KMS-11 (cell line): ENCODE measurements around the gene RPS6KA2.

Experiments used
- H2AFZ ChIP-seq: fragments of 200-600 bp; sonication (generic); 2 replicates; pipeline ENCODE4 v1.6.1; 2016; ENCODE audit warnings: antibody characterized with exemption, mixed run types, low read depth
- H3K27ac ChIP-seq: fragments of 200-600 bp; sonication (generic); 2 replicates; pipeline ENCODE4 v1.6.1; 2016; ENCODE audit warnings: mild to moderate bottlenecking, mixed run types
- H3K27me3 ChIP-seq: fragments of 200-600 bp; sonication (generic); 2 replicates; pipeline ENCODE4 v1.6.1; 2017; ENCODE audit warnings: mild to moderate bottlenecking, low read depth, mixed run types, moderate library complexity; ENCODE audit not compliant: insufficient read depth
- H3K36me3 ChIP-seq: fragments of 200-600 bp; sonication (generic); 2 replicates; pipeline ENCODE4 v1.6.1; 2017; ENCODE audit warnings: mild to moderate bottlenecking, mixed run types; ENCODE audit not compliant: insufficient read depth
- H3K4me1 ChIP-seq: fragments of 200-600 bp; sonication (generic); 2 replicates; pipeline ENCODE4 v1.6.1; 2016; ENCODE audit warnings: mild to moderate bottlenecking, low read depth, mixed run types; ENCODE audit not compliant: poor library complexity, severe bottlenecking
- H3K4me2 ChIP-seq: fragments of 200-600 bp; sonication (generic); 2 replicates; pipeline ENCODE4 v1.7.0; 2016; ENCODE audit warnings: mild to moderate bottlenecking, mixed run types
- H3K4me3 ChIP-seq: fragments of 200-600 bp; sonication (generic); IDR thresholded peaks from 2 replicates; pipeline ENCODE4 v1.6.1; 2017; ENCODE audit warnings: low read depth, low read length, mixed read lengths; ENCODE audit not compliant: insufficient read depth
- H3K79me2 ChIP-seq: fragments of 200-600 bp; sonication (generic); 2 replicates; pipeline ENCODE4 v1.6.1; 2016; ENCODE audit warnings: low read depth, mixed run types; ENCODE audit not compliant: insufficient read depth
- H3K9ac ChIP-seq: fragments of 200-600 bp; sonication (generic); 2 replicates; pipeline ENCODE4 v1.6.1; 2016; ENCODE audit warnings: mild to moderate bottlenecking, mixed run types
- H4K20me1 ChIP-seq: fragments of 200-600 bp; sonication (generic); 2 replicates; pipeline ENCODE4 v1.6.1; 2016; ENCODE audit warnings: mild to moderate bottlenecking, mixed run types; ENCODE audit not compliant: insufficient read depth
- CTCF ChIP-seq: fragments of 200-600 bp; sonication (generic); conservative IDR thresholded peaks from 2 replicates; pipeline ENCODE4 v1.6.1; 2017; ENCODE audit warnings: low read depth, mild to moderate bottlenecking, antibody characterized with exemption, low read length, moderate library complexity, mixed read lengths

The RPS6KA2 gene

DNA sequence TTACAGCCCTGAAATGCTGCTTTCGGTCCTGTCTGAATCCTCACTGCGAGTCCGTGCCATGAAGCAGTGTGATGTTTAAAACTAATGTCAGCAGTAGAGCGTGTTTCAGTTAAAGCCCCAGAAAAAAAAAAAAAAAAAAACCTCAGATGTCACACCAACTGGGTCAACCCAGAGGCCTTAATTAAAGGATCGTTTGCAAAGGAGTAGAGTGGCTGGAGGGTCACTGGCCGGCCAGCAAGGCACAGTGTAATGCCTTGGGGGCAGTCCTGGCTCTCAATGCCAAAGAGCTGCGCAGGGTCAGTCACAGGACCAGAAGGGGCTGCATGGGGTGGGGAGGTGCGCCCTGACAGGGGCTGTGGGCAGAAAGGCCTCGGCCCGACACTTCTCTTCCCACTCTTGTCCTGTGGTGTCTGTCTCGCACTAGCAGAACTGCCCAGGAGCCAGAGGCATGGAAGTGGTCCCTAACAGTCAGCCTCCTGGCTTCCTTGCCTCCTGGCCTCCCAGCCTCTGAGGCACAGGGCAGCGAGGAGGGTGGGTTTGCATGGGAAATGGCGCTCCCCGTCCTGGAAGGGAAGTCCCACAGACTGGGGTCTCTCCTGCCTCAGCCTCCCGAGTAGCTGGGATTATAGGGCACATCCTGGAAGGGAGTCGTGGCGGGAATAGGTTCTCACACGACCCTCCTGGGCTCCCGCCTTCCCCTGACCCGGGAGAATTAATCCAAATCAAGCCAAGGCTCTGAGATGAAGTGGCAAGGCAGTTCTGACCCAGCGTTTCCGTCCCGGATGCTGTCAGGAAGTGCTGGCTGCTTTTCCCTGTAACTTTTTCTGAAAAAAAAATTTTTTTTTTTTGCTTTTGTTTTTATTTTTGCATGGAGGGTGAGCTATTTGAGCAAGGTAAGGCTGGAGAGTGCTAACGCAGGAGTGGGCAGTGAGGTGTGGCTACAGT is 190.6 kb downstream of the RPS6KA2 start:
- no peaks in the 10 kb centered on the region for H3K4me1 ChIP-seq
- H3K79me2 ChIP-seq = no peaks in the 10 kb centered on the region
- no peak for TF ChIP-seq CTCF
- no peaks in the 10 kb centered on the region for H4K20me1 ChIP-seq
- no peak overlapping the region for H2AFZ ChIP-seq
- no peak overlapping the region for H3K9ac ChIP-seq
- H3K27me3 ChIP-seq = no peaks in the 10 kb centered on the region
- no peaks in the 10 kb centered on the region for H3K36me3 ChIP-seq
- H3K4me3 ChIP-seq = no peak overlapping the region
- H3K4me2 ChIP-seq = no peak overlapping the region
- no peak overlapping the region for H3K27ac ChIP-seq

GRCh38 chr6:166435574-166435973 is 191.5 kb downstream of the RPS6KA2 start:
- no peaks in the 10 kb centered on the region for H3K36me3 ChIP-seq
- no peak for TF ChIP-seq CTCF
- no peak overlapping the region for H3K4me3 ChIP-seq
- no peaks in the 10 kb centered on the region for H3K4me1 ChIP-seq
- no peak overlapping the region for H3K4me2 ChIP-seq
- no peaks in the 10 kb centered on the region for H4K20me1 ChIP-seq
- H2AFZ ChIP-seq = no peak overlapping the region
- H3K9ac ChIP-seq = no peak overlapping the region
- no peak overlapping the region for H3K27ac ChIP-seq
- H3K27me3 ChIP-seq = no peaks in the 10 kb centered on the region
- no peaks in the 10 kb centered on the region for H3K79me2 ChIP-seq

GRCh38 chr6:166434336-166434735 is 192.7 kb downstream of the RPS6KA2 start:
- H3K79me2 ChIP-seq = no peaks in the 10 kb centered on the region
- H4K20me1 ChIP-seq = no peaks in the 10 kb centered on the region
- H3K27ac ChIP-seq = no peak overlapping the region
- no peak overlapping the region for H2AFZ ChIP-seq
- TF ChIP-seq CTCF = no peak
- H3K4me1 ChIP-seq = no peaks in the 10 kb centered on the region
- no peak overlapping the region for H3K4me2 ChIP-seq
- H3K27me3 ChIP-seq = no peaks in the 10 kb centered on the region
- H3K9ac ChIP-seq = no peak overlapping the region
- H3K36me3 ChIP-seq = no peaks in the 10 kb centered on the region
- H3K4me3 ChIP-seq = no peak overlapping the region

GRCh38 chr6:166433096-166433495 is 194.0 kb downstream of the RPS6KA2 start:
- Histone ChIP-seq H3K79me2 (no peaks in the 10 kb centered on the region), H3K4me1 (no peaks in the 10 kb centered on the region), H3K4me2 (no peak overlapping the region), H3K4me3 (no peak overlapping the region), H3K27ac (no peak overlapping the region), H4K20me1 (no peaks in the 10 kb centered on the region), H3K36me3 (no peaks in the 10 kb centered on the region), H3K9ac (no peak overlapping the region), H3K27me3 (no peaks in the 10 kb centered on the region), H2AFZ (no peak overlapping the region)
- no peak for TF ChIP-seq CTCF
